ENCODE data around the gene MYH11.
"Not testable (repeated sequence)": the region's sequence is repeated elsewhere in the genome, so short reads cannot be mapped to it uniquely, and the experiment has no call there.

The MYH11 gene

DNA sequence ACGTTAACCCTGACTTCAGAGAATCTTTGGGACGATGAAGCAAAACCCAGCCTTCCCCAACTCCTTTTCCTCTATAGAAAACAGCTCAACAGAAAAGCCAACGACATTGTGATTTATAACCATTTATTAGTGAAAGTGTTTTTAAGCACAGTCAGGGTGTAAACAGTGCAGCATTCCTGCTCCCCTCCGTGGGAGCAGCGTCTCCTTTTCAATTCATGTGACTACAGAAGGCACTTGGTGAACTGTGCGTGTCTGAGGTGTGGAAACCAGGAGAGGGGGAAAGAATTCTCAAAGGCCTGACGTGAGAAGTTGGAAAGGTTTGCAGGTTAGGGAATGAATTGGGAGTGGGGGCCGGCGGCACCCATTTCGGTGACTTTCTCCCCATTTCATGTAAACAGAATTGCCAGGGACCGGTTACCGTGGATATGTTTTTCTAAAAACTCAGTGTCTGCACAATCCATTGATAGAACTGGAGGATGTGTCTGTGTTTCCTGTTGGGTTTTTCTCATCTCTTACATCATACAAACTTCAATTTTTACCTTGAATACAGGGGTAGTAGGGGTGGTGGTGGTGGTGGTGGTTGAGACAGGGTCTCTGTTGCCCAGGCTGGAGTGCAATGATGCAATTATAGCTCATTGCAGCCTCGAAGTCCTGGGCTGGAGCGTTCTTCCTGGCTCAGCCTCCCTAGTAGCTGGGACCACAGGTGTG is 153.6 kb downstream of the MYH11 start:
- DNase-seq = no peak

DNA sequence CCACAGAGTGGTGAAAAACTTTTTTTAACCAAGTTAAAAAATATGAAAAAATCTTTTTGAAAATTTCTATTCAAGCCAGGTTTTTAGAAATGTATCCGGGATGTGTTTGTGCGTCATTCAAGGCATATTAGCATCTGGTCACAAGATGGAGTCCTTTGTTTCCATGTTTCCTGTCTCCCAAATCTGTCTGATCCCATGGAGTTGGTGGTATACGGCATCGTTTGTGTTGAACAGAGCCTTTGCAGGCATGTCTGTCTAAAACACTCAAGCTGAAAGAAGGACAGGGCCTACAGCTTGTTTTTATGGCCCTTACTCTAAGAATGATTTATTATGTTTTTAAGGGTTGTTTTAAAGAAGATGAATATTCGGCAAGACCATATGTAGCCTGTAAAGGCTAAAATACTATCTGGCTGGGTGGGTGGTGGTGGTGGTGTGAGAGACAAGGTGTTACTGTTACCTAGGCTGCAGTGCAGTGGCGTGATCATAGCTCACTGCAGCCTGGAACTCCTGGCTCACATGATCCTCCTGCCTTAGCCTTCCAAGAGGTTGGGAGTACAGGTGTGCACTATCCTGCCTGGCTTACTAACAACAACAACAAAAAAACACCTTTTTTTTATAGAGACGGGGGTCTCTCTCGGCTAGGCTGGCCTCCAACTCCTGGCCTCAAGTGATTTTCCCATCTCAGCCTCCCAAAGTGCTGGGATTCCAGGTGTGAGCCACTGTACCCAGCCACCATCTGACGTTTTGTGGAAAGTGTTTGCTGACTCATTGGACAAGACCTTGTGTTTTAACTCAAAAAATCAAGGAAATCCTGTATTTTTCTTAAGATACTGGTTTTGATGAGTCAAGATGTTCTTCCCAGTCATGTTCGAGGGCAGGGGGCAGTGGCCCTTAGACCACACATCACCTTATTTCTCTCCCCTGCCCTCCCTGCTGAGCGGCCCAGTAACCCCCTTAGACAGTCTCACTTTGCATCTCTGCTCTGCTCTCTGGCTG is 154.6 kb downstream of the MYH11 start:
- DNase-seq = no peak

DNA sequence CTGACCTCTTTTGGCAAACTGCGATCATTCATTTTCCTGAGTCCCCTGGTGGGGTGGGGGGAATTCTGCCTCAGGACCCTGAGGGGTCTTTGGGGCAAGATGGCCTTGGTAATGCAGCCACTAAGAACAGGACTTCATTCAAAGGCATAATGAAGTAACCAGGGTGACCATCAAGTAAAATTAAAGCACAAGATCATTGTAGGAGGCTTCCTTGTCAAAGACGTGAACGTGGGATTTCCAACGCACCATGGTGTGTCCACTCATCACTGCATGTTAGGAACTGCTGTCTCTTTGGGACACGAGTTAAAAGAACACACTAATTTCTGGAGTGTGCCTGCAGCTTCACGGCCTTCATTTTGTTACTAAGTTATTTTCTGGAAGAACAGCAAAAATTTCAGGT is 155.5 kb downstream of the MYH11 start:
- DNase-seq = no peak

DNA sequence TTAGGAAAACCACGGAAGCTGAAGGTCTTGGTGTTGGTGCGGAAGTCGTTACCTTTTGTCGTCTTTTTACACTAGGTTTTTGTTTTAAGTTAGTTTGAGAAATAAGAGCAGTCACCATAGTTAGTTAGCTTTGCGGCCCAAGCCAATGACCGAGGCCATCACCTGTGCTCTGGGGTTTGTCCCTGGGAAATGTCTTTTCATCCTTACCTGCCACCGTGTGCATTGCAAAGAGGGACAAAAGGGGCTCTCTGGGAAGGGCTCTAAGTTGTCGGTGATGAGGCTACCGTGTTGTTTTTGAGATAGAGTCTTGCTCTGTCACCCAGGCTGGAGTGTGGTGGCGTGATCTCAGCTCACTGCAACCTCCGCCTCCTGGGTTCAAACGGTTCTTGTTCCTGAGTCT is 157.0 kb downstream of the MYH11 start:
- DNase-seq = no peak

- no peak for DNase-seq
Observed at GRCh38 chr16:15694499-15694898, 162.3 kb downstream of the MYH11 start.

GRCh38 chr16:15692508-15692907 is 164.3 kb downstream of the MYH11 start:
- DNase-seq = not testable (repeated sequence)

- DNase-seq = no peak
Observed at GRCh38 chr16:15691046-15691445, 165.8 kb downstream of the MYH11 start.

DNA sequence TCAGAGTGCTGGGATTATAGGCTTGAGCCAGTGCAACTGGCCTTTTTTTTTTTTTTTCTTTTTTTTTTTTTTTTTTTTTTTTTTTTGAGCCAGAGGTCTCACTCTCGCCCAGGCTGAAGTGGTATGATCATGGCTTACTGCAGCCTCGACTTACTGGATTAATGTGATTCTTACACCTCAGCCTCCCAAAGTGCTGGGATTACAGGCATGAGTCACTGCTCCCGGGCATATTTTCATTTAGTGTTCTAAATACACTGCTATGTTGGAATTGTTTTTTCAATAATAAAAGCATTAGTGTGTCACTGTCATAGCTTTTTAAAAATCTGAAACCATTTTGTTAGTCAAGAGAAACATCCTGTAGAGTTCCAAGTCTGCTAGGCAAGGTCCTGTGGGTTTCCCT is 166.5 kb downstream of the MYH11 start:
- no peak for DNase-seq

- DNase-seq = no peak
Observed at GRCh38 chr16:15689290-15689689, 167.5 kb downstream of the MYH11 start.

DNA sequence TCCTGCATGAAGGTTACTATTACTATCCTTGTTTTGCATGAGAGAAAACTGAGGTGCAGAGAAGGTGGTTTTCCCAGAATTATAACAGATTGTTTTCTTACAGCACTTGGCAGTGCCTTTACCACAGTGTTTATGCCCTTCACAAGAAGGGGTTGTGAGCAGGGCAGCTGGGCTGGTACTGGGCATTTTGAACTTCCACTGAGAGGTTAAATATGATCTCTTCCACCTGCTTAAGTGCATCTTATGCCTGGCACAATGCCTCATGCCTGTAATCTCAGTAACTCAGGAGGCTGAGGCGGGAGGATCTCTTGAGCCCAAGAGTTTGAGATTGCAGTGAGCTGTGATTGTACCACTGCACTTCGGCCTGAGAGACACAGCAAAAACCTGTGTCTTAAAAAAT is 170.5 kb downstream of the MYH11 start:
- DNase-seq = no peak

GRCh38 chr16:15682105-15682570 is 174.7 kb downstream of the MYH11 start:
- DNase-seq = no peak

DNA sequence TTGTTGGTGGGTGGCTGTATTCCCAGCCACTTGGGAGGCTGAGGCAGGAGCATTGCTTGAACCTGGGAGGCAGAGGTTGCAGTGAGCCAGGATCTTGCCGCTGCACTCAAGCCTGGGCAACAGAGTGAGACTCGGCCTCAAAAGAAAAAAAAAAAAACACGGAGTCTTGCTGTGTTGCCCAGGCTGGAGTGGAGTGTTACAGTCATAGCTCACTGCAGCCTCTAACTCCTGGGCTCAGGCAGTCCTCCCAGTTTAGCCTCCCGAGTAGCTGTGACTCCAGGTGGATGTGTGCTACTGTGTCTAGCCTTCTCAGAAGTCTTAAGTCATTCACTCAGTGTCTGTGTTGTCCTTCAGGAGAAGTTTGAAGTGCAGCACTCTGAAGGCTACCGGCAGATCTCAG is 179.4 kb downstream of the MYH11 start:
- DNase-seq = no peak

GRCh38 chr16:15676506-15676905 is 180.3 kb downstream of the MYH11 start:
- no peak for DNase-seq

DNA sequence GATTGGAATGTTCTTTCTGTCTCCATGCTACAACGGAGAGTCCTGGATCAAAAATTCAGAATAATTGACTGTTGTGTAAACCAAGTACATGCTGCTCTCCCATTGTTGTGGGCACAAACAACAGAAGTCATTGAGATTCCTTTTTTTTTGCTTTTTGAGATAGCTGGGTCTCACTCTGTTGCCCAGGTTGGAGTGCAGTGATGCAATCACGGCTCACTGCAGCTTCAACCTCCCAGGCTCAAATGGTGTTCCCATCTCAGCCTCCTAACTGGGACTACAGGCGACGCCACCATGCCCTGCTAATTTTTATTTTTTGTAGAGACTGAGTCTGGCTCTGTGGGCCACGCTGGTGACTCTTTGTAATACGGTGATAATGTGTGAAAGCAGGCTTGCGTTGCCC is 182.3 kb downstream of the MYH11 start:
- no peak for DNase-seq

DNA sequence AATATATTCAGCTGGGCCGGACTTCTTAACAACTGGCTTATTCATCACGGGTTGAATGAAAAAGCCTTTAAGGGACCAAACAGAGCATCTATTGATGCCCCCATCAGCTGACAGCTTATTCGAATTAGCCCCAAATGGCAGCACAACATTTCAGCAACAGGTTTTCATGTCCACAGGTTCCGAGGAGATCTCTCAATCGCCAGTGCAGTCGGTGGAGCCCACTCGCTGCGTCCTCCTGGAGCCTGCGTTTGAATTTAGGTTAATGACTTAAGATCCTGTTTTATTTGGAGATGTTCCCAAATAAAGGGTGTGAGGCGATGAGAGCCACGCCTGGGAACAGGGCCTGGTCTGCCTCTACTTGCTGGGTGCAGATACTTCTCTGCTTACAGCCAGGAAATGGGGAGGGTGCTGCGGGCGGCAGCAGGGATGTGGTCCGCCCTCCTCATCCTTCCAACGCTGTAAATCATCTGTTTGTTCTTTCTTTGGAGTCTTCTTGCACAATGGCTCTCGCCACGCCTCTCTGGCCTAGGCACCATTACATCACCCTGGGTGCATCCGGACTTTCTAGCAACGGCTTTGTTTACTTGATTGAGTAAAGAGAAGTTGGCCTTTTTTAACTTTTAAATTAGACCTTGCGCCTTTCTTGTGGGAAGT is 184.2 kb downstream of the MYH11 start:
- DNase-seq = peak; percentile 68

GRCh38 chr16:15672127-15672513 is 184.7 kb downstream of the MYH11 start:
- DNase-seq = not testable (repeated sequence)

- DNase-seq = no peak
Observed at GRCh38 chr16:15671530-15672117, 185.2 kb downstream of the MYH11 start.

GRCh38 chr16:15667091-15667742 is 189.6 kb downstream of the MYH11 start:
- DNase-seq = no peak

DNA sequence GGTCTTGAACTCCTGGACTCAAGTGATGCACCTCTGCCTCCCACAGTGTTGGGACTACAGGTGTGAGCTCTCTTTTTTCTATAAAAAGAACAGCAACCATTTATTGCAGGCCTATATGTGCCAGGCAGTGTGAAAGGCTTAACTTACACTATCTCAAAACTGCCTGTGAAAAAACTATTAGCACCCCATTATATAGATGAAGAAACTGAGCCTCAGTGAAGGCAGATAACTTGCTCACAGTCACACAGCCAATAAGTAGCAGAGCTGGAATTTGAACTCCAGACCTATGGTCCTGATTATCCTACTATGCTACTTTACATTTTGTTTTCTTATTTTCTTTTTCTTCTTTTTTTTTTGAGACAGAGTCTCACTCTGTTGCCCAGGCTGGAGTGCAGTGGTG is 191.7 kb downstream of the MYH11 start:
- DNase-seq = no peak

GRCh38 chr16:15660203-15660601 is 196.6 kb downstream of the MYH11 start:
- no peak for DNase-seq

DNA sequence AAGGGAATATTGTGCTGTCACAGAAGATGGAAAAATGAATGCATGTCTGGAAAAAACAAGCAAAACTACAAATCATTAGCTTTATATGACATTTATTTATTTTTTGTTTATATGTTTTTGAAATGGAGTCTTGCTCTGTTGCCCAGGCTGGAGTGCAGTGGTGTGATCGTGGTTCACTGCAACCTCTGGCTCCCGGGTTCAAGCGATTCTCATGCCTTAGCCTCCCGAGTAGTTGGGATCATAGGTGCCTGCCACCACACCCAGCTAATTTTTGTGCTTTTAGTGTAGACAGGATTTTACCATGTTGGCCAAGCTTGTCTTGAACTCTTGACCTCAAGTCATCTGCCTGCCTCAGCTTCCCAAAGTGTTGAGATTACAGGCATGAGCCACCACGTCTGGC is 198.3 kb downstream of the MYH11 start:
- DNase-seq = no peak

DNA sequence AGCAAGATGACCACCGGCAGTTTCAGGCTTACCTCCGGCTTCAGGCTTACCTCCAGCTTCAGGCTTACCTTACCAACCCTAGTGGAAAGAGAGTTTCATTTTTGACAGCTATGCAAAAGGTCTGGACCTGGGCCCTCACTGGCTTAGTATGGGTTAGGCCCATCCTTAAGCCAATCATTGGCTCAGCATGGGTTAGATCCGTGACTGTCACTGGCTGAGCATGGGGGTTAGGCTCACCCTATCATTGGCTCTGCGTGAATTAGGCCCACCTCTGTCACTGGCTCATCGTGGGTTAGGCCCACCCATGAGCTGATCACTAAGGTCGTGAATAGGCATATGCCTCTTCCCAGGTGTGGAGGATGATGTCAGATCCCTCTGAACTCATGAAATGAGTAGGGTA is 198.7 kb downstream of the MYH11 start:
- no peak for DNase-seq

GRCh38 chr16:15655561-15655960 is 201.3 kb downstream of the MYH11 start:
- DNase-seq = not testable (repeated sequence)

Measured in activated CD8-positive, alpha-beta memory T cell treated with anti-CD3 and anti-CD28 coated beads, Interleukin-2, amount 50 U/mL, for 48 hours (primary cell).